ENCODE data around the gene DPP7. TPM values are rescaled to one million over a fixed set of nuclear protein-coding genes. Genes with fewer than 3 reads are reported as not detected.

The DPP7 gene
- total and polyA plus RNA-seq, 12 donors: 91.4 to 677 (median 125) TPM

GRCh38 chr9:137083394-137084004 lies 31.0 kb downstream of the DPP7 start:
- intact Hi-C loops (cut with DNase I): no loop called here
- H3K27ac ChIP-seq: peak overlapping the region in 3 of 10 donors; percentile 14 to 44 (median 25)
- H3K36me3 ChIP-seq: peaks cover 0 to 58% (median 18%) of the 10 kb centered on the region in 9 donors
- ATAC-seq: no peak
- WGBS, 2 donors: 75 to 77% methylated on average over 12 of the region's 12 CpGs
- DNase-seq: no peak
- no peaks in the 10 kb centered on the region for H3K27me3 ChIP-seq
- H3K9me3 ChIP-seq: no peaks in the 10 kb centered on the region
- H3K4me1 ChIP-seq: peaks cover 7 to 50% (median 25%) of the 10 kb centered on the region in 9 donors
- no peak for TF ChIP-seq CTCF (IDR thresholded peaks at IDR 0.05)
- H3K4me3 ChIP-seq: no peak overlapping the region

- ATAC-seq (no peak), DNase-seq (no peak)
- Histone ChIP-seq H3K9me3 (no peaks in the 10 kb centered on the region), H3K4me3 (no peak overlapping the region), H3K36me3 (peaks cover 0 to 55% (median 18%) of the 10 kb centered on the region in 9 donors), H3K27me3 (no peaks in the 10 kb centered on the region), H3K4me1 (peaks cover 13 to 51% (median 28%) of the 10 kb centered on the region in 9 donors), H3K27ac (peak overlapping the region in 1 of 10 donors; percentile 44)
- intact Hi-C loops (cut with DNase I): no loop called here
- TF ChIP-seq CTCF (IDR thresholded peaks at IDR 0.05): no peak
- 86% methylated on average over 8 of the region's 8 CpGs for WGBS, 2 donors
Measured at GRCh38 chr9:137082925-137083290, 31.6 kb downstream of the DPP7 start.

GRCh38 chr9:137082222-137082924 lies 32.2 kb downstream of the DPP7 start:
- intact Hi-C loops (cut with DNase I): no loop called here
- H3K9me3 ChIP-seq: no peaks in the 10 kb centered on the region
- 89 to 94% methylated on average over 16 of the region's 16 CpGs for WGBS, 2 donors

More at GRCh38 chr9:137082222-137082924, 32.2 kb downstream of the DPP7 start:
- no peak for TF ChIP-seq CTCF (IDR thresholded peaks at IDR 0.05)
- DNase-seq: no peak
- H3K4me1 ChIP-seq: peaks cover 13 to 46% (median 24%) of the 10 kb centered on the region in 9 donors
- peaks cover 0 to 55% (median 18%) of the 10 kb centered on the region in 9 donors for H3K36me3 ChIP-seq
- ATAC-seq: no peak
- no peak overlapping the region for H3K27ac ChIP-seq
- no peak overlapping the region for H3K4me3 ChIP-seq
- H3K27me3 ChIP-seq: no peaks in the 10 kb centered on the region

Data from heart right ventricle (tissue), 16 donors.